NCI-H524 treated with DMSO at 0.1 percent for 48 hours (cell line): ENCODE measurements around the gene SULT2B1.
A peak's percentile ranks its signal among the peaks of the same experiment; 100 is the strongest.
"Not testable (repeated sequence)": the region's sequence is repeated elsewhere in the genome, so short reads cannot be mapped to it uniquely, and the experiment has no call there.

ENCODE experiments used
- DNase-seq: peaks from one replicate; lab custom pipeline; 2025; lab: John Stamatoyannopoulos, UW

SULT2B1 gene

DNA sequence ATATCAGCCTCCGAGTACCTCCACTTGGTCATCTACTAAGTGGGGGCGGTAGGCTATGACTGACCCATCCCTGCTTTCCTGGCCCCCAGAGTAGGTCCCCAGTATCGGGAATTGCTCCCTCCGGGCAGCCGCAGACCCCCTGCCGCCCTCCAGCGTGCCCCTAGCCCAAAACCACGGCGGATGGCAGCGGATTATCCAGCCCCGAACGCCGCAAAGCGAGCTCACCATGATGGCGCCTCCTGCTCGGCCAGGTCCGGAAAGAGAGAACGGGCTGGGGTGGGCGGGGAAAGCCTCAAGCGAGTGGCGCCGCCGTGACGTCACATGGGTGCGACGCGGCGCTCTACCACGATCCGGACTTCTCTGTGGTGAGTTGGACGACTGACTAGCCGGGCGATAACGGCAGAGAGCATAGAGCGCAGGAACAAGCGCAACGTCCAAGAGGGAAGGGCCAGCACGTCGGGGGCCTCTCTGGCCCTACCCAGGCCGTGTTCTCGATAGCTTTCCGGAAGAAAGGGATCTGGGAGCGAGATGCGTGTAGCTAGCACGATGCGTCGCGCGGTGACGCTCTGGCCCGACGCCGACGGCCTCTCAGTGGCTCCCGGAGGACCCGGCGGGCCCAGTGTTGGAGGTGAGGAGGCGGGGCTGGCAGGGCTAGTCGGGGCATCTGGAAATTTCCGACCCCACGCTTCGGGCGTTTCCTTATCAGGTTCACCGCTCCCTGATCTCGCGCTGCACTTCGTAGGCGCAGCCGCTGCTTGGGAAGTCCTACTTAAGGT lies 67.1 kb downstream of the SULT2B1 start, which contains the start of the genes RPL18 and SPHK2:
RPL18 (minus strand) TSS at position 263 of the 776 bp plus-strand sequence; CDS start at position 228, 35 bp downstream.
SPHK2 (plus strand) TSS at position 591 of the 776 bp plus-strand sequence. CDS start 1,009 bp downstream, outside the sequence.
- DNase-seq, result peak; percentile 96

DNA sequence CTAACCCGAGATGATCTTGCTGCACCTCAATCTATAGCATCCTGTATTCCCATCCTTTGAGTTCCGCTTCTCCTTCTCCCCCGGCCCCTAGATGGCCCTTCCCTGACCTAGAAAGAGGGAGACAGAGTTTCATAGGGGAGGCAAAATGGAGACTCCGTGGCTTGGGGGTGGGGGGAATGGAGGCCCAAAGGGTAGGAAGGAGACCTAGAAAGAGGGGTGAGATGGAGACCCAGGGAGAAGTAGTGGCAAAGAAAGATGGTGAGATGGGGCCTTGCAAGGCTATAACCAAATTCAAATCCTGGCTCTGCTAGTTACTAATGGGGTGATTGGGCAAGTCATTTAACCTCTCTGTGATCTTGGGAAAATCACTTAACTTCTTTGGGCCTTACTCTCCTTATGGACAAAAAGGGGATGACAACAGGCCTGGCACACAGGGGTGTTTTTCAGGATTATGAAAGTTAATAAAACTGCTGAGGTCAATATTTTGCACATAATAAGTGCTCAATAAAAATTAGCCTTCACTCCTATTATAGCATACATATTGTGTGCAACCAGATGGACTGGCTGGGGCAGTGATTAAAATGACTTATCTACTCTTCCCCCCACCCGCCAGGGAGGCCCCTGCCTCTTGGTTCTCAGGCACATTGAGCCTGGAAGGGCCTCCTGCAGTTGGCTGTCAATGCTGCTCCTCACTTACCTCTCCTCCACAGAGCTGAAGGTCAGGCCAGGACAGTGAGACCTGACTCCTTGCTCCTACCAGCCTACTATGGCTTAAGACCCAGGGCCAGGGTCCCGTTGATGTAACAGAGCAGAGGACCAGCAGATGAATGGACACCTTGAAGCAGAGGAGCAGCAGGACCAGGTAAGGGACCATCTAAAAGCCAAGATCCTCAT lies 68.0 kb downstream of the SULT2B1 start:
- DNase-seq, result no peak

DNA sequence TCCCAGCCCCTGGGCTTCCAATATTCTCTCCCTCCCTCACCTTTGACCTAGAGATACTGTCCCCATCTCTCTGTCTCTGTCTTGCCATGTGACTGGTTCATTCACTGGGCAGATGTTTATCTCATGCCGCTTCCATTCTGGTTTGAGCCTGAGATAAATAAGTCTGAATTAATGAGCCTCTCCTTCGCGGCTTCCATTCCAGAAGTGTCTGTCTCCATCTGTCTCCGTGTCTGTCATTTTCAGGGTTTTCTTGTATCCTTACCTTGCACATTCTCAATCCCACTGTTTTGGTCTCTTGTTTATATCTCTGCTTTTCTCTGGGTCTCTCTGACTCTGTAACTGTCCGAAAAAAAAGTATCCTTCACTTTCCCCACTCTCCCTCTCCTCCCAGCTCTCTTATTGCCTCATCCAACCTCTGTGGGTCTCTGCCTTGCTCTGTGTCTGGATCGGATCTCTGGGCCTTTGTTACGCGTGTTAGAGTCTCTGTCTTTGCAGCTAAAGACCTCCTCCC lies 71.6 kb downstream of the SULT2B1 start:
- peak; percentile 48 for DNase-seq

DNA sequence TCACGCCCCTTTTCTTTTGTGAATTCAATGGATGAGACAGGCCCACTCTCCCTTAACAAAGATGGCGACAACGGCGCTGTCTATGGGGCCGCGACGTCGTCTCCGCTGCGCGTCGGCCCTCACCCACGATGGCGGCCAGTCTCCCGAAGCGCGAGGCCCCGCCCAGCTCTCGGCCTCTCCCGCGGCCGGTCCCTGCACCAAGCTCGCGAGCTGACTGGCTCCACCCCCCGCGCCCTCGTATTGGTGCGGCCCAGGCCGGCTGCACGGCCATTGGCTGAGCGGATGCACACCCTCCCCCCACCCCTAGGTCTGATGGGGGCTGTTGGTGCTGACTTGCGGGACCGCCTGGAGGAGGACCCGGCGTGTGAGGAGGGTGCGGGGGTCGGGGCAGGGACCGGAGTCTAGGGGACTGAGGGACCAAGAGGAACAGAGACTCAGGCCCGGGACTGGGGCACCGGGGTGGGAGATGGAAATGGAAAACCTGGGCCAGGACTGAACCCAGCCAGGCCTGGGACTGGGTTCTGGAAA lies 72.2 kb downstream of the SULT2B1 start:
- peak; percentile 92 for DNase-seq

DNA sequence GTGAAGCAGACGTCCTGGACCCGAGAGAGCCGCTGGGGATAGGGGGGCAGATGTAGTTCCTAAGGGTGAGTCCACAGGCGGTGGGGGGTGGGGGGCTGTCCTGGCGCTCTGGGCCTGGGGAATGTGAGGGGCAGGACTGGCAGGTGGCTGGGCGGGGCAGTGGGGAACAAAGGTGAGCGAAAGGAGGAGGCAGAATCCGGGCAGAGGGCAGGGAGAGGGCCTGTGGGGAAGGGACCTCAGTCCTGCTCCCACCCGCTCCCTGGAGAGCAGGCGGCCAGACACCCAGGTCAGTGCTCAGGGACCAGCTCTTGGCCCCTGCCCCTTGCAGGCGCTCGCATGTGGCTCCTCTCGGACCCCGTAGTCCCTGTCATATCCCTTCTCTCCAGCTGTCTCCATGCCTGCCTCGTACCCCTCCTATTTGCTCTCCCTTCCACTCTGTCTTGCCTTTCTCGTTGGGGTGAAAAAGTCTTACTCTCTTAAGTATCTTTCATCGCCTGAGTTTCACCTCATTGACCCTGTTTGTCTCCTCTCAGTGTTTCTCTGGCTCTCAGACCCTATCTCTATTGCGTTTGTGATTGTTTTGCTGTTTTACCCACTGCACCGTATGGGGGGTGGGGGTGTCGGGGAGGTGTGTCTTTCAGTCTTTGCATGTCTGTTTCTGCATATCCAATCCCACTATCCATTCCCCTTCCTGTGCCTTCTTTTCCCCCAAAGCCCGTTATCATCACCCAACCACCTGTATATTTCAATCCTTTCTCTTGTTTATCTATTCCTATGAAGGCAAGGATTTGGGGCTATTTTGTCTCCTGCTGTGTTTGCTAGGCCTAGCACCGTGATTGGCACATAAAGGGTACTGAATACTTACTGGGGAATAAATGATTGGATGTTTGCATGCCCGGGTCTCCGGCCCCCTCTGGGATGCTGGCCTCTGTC lies 73.1 kb downstream of the SULT2B1 start:
- no peak for DNase-seq

DNA sequence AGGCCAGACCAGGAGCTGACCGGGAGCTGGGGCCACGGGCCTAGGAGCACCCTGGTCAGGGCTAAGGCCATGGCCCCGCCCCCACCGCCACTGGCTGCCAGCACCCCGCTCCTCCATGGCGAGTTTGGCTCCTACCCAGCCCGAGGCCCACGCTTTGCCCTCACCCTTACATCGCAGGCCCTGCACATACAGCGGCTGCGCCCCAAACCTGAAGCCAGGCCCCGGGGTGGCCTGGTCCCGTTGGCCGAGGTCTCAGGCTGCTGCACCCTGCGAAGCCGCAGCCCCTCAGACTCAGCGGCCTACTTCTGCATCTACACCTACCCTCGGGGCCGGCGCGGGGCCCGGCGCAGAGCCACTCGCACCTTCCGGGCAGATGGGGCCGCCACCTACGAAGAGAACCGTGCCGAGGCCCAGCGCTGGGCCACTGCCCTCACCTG lies 73.9 kb downstream of the SULT2B1 start:
- DNase-seq, result no peak

DNA sequence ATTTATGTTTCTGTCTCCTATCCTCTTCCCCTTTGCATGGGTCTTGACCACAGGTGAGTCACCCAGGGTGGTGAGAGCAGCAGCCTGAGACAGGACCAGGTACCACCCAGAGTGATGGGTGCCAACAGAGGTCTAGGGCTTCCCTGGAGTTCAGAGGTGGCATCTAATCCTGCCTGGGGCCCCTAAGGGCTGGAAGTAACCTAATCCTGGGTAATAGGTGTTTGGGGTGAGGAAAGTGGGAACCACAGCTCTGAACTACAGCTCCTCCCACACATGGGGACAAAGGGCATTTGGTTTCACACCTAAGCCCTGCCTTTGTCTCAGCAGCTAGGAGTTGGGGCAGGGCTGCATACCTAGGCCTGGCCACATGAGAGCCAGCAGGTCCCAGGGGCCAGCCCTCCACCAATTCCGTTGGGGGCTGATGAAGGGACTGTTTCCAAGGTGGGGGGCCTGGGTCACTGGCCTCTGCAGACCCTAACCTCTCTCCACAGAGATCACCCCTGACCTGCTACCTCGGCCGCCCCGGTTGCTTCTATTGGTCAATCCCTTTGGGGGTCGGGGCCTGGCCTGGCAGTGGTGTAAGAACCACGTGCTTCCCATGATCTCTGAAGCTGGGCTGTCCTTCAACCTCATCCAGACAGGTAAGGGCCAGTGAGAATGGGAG lies 75.4 kb downstream of the SULT2B1 start:
- DNase-seq, result no peak

DNA sequence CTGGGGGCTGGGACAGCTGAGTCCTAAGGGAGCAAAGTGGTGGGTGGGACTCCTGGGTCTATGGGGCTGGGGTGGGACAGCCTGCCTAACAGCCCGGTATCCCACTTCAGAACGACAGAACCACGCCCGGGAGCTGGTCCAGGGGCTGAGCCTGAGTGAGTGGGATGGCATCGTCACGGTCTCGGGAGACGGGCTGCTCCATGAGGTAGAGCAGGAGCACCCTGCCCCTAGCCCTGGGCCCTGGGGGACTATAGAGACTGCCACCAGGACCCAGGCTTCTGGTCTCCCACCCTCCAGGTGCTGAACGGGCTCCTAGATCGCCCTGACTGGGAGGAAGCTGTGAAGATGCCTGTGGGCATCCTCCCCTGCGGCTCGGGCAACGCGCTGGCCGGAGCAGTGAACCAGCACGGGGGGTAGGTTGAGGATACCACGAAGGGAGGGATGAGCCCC lies 75.9 kb downstream of the SULT2B1 start:
- no peak for DNase-seq

DNA sequence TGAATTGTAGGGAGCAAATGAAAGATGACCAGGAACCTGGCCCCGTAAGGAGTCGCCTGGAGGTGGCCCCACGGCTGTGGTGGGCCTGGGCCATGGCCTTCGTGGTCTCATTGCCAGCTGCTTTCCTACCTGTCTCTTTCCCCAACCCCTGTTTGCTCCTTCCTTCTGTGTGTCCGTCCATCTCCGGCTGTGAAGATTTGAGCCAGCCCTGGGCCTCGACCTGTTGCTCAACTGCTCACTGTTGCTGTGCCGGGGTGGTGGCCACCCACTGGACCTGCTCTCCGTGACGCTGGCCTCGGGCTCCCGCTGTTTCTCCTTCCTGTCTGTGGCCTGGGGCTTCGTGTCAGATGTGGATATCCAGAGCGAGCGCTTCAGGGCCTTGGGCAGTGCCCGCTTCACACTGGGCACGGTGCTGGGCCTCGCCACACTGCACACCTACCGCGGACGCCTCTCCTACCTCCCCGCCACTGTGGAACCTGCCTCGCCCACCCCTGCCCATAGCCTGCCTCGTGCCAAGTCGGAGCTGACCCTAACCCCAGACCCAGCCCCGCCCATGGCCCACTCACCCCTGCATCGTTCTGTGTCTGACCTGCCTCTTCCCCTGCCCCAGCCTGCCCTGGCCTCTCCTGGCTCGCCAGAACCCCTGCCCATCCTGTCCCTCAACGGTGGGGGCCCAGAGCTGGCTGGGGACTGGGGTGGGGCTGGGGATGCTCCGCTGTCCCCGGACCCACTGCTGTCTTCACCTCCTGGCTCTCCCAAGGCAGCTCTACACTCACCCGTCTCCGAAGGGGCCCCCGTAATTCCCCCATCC lies 76.7 kb downstream of the SULT2B1 start:
- no peak for DNase-seq

DNA sequence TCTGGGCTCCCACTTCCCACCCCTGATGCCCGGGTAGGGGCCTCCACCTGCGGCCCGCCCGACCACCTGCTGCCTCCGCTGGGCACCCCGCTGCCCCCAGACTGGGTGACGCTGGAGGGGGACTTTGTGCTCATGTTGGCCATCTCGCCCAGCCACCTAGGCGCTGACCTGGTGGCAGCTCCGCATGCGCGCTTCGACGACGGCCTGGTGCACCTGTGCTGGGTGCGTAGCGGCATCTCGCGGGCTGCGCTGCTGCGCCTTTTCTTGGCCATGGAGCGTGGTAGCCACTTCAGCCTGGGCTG lies 77.3 kb downstream of the SULT2B1 start:
- no peak for DNase-seq

DNA sequence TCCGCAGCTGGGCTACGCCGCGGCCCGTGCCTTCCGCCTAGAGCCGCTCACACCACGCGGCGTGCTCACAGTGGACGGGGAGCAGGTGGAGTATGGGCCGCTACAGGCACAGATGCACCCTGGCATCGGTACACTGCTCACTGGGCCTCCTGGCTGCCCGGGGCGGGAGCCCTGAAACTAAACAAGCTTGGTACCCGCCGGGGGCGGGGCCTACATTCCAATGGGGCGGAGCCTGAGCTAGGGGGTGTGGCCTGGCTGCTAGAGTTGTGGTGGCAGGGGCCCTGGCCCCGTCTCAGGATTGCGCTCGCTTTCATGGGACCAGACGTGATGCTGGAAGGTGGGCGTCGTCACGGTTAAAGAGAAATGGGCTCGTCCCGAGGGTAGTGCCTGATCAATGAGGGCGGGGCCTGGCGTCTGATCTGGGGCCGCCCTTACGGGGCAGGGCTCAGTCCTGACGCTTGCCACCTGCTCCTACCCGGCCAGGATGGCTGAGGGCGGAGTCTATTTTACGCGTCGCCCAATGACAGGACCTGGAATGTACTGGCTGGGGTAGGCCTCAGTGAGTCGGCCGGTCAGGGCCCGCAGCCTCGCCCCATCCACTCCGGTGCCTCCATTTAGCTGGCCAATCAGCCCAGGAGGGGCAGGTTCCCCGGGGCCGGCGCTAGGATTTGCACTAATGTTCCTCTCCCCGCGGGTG lies 77.8 kb downstream of the SULT2B1 start:
- no peak for DNase-seq

DNA sequence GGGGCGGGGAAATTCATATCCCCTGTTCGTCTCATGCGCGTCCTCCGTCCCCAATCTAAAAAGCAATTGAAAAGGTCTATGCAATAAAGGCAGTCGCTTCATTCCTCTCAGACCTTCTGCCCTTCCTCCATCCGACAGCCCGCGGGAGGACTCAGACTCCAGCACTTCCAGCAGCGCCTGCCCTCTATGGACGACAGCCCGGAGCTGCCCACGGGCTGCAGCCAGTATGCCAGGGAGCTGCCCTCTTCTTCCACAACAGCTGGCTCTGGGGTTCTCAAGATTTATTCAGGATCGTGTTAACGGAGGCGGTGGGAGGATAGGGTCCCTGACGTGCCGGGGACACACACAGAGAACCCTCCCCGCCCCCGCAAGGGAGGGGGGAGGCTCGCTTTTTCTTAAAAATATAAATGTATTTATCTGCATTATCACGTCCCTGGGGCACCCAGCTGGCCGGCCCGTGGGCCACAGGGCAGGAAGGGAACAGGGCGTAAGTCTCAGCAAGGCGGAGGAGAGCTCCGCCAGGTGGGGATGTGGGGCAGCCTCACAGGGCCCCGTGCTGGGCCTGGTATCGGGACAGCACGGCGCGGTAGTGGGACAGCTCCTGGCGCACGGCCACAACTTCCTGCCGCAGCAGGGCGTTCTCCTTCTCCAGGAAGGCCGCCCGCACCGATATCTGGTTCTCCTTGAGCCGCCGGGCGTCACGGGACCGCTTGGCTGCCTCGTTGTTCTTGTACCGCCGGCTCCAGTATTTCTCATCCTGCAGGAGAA lies 78.5 kb downstream of the SULT2B1 start:
- DNase-seq, result no peak

DNA sequence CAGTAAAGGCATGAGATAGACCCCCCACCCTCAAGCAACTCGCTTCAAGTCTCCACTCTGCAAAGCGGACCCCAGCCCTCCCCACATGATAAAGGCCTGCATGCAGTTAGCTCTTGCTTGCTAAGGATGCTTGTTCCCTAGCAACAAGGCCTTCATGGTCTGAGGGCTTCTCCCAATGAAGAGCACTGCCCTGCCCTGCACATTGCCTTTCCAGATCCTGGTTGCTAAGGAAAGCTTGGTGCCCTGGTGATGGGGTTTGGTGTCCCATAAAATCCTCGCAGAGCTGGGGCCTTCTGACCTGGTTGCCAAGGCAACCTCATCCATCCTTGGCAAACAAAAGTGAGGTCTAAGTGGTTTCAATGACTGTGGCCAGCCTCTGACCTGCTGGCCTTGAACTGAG lies 79.3 kb downstream of the SULT2B1 start:
- DNase-seq, result no peak

DNA sequence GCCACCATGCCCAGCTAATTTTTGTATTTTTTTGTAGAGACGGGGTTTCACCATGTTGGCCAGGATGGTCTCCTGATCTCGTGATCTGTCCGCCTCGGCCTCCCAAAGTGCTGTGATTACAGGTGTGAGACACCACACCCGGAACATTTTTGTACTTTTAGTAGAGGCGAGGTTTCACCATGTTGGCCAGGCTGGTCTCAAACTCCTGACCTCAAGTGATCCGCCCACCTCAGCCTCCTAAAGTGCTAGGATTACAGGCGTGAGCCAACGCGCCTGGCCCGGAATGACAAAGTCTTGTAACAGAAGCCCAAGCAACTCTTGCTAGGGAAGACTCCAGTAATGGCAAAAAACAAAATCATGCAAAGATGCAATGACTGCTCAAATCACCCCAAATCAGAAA lies 80.3 kb downstream of the SULT2B1 start:
- DNase-seq, result not testable (repeated sequence)

DNA sequence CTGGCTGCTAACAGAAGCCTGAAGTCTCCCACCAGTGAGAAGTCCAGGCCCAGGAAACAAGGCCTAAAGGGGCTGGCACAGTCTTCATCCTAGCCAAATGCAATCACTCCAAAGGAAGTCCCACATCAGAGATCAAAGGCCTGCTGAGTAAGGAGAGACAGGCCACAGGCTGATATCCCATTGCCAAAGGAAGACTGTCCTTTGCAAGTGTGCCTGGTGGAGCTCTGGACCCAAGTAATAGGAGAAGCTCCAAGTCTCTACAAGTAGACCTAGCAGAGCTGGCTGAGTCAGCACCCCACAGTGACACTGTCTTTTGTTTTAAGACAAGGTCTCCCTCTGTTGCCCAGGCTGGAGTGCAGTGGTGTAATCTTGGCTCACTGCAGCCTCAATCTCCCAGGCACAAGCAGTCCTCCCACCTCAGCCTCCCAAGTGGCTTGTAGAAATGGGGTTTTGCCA lies 80.7 kb downstream of the SULT2B1 start:
- no peak for DNase-seq

DNA sequence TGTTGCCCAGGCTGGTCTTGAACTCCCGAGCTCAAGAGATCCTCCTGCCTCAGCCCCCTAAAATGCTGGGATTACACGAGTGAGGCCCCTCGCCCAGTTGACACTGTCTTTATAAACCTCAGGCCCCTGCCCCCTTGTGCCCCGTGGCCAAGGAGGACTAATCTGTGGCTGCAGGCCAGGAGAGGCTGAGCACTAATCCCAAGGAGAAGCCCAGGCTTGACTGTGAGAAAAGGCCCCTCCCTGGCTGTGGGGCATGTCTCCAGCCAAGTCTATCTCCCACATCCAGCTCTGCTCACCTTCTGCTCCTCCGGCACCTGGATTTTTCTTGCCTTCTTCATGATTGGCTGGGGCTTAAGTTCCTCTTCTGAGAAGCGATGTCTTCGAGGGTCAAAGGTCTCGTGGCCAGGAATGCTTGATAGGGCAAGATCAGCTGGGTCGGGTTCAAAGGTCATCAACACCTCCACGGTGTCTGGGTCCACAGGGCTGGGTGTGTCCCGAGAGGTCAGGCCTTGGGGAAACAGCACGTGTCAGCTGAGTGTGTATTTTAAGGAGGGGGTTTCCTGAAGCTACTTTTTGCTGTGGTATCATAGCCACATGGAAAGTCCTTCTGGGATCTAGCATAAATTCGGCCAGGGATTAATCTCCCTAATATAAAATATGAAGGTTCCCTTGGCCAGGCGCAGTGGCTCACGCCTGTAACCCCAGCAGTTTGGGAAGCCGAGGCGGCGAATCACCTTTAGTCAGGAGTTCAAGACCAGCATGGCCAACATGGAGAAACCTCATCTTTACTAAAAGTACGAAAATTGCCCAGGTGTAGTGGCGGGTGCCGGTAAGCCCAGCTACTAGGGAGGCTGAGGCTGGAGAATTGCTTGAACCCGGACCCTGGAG lies 81.4 kb downstream of the SULT2B1 start:
- DNase-seq, result no peak

DNA sequence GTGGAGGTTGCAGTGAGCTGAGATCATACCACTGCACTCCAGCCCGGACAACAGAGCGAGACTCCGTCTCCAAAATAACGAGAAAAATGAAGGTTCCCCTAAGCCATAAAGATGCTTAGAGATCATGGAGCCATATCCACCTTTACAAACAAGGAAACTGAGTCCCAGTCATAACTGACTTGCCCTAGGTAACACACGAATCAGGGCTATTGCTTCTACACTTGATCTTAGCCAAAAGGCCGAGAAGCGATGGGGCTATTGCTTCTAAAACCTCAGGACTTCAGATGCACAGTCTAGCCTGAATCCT lies 82.0 kb downstream of the SULT2B1 start:
- DNase-seq, result no peak
